ENCODE results near the gene REV1. TPM values are rescaled to one million over a fixed set of nuclear protein-coding genes. Genes with fewer than 3 reads are reported as not detected.
"Not testable (repeated sequence)": the region's sequence is repeated elsewhere in the genome, so short reads cannot be mapped to it uniquely, and the experiment has no call there.

Gene REV1
- total RNA-seq, 1 donor from 2014 or later = 55.3 TPM

DNA sequence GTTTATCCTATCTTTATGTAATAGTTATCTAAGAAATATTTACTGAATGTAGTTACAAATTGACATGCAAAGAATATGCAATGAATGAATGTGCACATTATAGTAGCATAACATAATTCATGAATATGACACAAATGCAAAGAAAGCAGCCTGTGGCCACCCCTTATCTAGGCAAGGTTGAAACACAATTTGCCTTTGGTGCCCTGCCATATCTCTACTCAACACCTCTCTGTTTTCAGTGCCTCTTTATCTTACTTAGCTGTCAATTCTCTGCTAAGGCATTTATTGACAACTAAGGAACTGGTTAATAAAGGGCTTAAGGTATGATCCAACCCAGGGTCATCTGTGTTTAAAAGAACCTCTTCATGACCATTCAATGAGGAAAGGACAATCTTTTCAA, 18.9 kb downstream of the REV1 start:
- H3K4me3 ChIP-seq = no peak overlapping the region
- no peaks in the 10 kb centered on the region for H3K9me3 ChIP-seq
- H3K27ac ChIP-seq = no peak overlapping the region
- H3K4me1 ChIP-seq = peaks cover 20% of the 10 kb centered on the region
- no peaks in the 10 kb centered on the region for H3K27me3 ChIP-seq
- no peak for TF ChIP-seq CTCF (IDR thresholded peaks at IDR 0.05)
- ATAC-seq (no peak), DNase-seq (no peak)
- H3K36me3 ChIP-seq = no peaks in the 10 kb centered on the region
- intact Hi-C loops (cut with DNase I) = no loop called here

DNA sequence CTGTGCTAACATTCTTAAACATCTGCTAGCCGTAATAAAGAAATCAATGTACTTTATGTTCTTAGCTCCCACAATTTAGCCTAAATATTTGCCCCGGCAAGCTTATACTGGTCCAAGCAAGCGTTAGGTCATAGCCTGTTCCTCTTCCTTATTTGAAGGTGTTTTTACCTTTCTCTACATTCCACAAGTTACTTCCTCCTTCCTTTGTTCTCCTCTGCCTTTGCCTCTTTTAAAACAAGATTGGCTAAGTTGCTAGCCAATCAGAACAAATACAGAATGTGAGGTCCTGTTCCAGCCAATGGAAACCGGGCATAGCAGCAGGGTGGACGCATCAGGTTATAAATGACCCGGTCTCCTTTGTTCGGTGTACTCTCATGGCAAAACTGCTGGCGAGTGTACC, 19.4 kb downstream of the REV1 start:
- H3K27me3 ChIP-seq; H3K36me3 ChIP-seq; intact Hi-C loops (cut with DNase I); ATAC-seq; H3K27ac ChIP-seq; H3K9me3 ChIP-seq; H3K4me3 ChIP-seq; DNase-seq: not testable (repeated sequence)
- H3K4me1 ChIP-seq = peaks cover 15% of the 10 kb centered on the region

DNA sequence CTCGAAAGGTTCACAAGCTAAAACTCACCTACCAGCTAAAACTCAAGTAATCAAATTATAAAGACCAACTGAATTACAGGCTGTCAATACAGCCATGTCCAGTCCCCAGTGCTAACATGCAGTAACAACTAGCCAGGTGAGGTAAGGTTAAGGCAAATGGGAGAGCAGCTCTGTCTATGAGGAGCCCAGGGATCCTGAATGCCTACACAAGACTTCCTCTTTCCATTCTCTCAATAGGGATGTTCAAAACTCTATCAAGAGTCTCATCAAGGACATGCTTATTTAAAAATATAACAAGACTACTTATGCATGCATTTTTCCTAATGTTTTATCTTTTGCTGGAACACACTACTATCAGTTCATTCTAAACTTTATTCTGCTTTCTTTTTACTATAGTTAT, 20.4 kb downstream of the REV1 start:
- Histone ChIP-seq H3K27ac (no peak overlapping the region), H3K9me3 (no peaks in the 10 kb centered on the region), H3K27me3 (no peaks in the 10 kb centered on the region), H3K4me1 (peaks cover 11% of the 10 kb centered on the region), H3K36me3 (no peaks in the 10 kb centered on the region), H3K4me3 (no peak overlapping the region)
- DNase-seq (no peak), ATAC-seq (no peak)
- no peak for TF ChIP-seq CTCF (IDR thresholded peaks at IDR 0.05)
- intact Hi-C loops (cut with DNase I) = no loop called here

GRCh38 chr2:99468155-99468554, 21.7 kb downstream of the REV1 start:
- H3K27ac ChIP-seq = no peak overlapping the region
- no peak overlapping the region for H3K4me3 ChIP-seq
- ATAC-seq (no peak), DNase-seq (no peak)
- no peaks in the 10 kb centered on the region for H3K36me3 ChIP-seq
- no peak for TF ChIP-seq CTCF (IDR thresholded peaks at IDR 0.05)
- no peaks in the 10 kb centered on the region for H3K9me3 ChIP-seq
- peaks cover 11% of the 10 kb centered on the region for H3K4me1 ChIP-seq
- intact Hi-C loops (cut with DNase I) = no loop called here
- H3K27me3 ChIP-seq = no peaks in the 10 kb centered on the region

DNA sequence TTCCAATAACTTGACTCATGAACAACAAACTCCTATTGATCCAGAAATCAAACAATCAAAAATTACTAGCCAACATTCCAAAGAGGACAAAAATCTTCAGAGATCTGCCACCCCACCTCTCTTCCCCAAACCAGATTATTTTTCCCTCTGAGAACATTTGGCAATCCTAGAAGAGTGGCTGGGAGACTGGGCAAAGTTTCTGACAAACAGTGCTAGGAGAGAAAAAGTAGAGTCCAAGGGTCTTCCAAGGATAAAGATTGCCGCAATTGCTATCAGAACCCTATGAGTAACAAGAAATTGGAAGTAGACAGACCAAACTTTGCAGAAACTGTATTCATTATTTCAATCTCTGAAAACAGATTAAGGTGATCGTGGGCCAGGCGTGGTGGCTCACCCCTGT, 22.4 kb downstream of the REV1 start:
- ATAC-seq (no peak), DNase-seq (no peak)
- intact Hi-C loops (cut with DNase I) = no loop called here
- Histone ChIP-seq H3K4me3 (no peak overlapping the region), H3K9me3 (no peaks in the 10 kb centered on the region), H3K27me3 (no peaks in the 10 kb centered on the region), H3K27ac (no peak overlapping the region), H3K36me3 (no peaks in the 10 kb centered on the region), H3K4me1 (peaks cover 11% of the 10 kb centered on the region)
- no peak for TF ChIP-seq CTCF (IDR thresholded peaks at IDR 0.05)

DNA sequence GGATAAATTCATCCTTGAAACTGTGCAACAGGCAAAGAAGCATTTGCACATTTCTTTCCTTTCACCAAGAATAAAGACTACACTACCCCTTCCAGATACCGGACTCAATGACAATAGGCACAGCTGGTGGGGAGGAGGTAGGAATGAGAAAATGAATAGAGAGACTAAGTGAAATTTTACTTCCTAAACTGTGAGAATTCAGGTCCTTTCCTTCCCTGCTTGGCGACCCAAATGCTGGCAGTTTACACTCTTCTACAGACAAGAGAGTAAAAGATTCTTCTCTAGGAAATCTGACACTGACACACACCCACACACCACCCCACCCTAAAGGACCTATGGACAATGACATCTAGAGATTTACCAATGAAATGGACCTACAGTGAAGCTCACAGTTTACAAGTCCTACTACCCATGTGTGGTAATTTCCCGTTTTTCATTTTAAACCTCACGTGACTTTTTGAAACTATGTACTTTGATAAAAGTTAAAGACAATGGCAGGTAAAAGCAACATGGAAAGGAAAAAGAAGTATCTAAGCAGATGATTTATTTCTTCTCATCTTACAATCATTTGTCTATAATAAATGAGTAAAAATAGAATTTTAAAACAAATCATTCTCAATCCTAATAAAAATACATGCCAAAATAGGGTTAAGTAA, 27.9 kb downstream of the REV1 start:
- TF ChIP-seq CTCF (IDR thresholded peaks at IDR 0.05) = no peak
- Histone ChIP-seq H3K27me3 (no peaks in the 10 kb centered on the region), H3K9me3 (no peaks in the 10 kb centered on the region), H3K4me1 (peaks cover 4% of the 10 kb centered on the region), H3K27ac (no peak overlapping the region), H3K36me3 (peaks cover 49% of the 10 kb centered on the region), H3K4me3 (no peak overlapping the region)
- DNase-seq (no peak), ATAC-seq (no peak)
- intact Hi-C loops (cut with DNase I) = no loop called here

All from upper lobe of right lung (tissue), 1 donor.